ENCODE measurements around the gene ALDOA. TPM values are rescaled to one million over a fixed set of nuclear protein-coding genes. Genes with fewer than 3 reads are reported as not detected.
"Not testable (repeated sequence)": the region's sequence is repeated elsewhere in the genome, so short reads cannot be mapped to it uniquely, and the experiment has no call there.

ALDOA gene
- total RNA-seq, 1 donor from 2014 or later: 611 TPM

GRCh38 chr16:30112197-30113030 lies 46.9 kb downstream of the ALDOA start:
- ChIA-PET POLR2A (interaction anchor here (0.6 to 2.6 kb wide), 7 partner anchors 11 to 785 kb away, joined by 3 to 13 read pairs (median 5); partner anchors contain the start of genes CORO1A, MAPK3 and YPEL3), CTCF (interaction anchor here (0.6 to 1.7 kb wide), 4 partner anchors 9 to 465 kb away, joined by 3 to 9 read pairs (median 4); partner anchors contain the start of genes CORO1A and TBX6)
- DNase-seq: peak; percentile 37
- Mint-ChIP-seq H3K4me1 (peaks cover 5% of the 10 kb centered on the region), H3K4me3 (no peak overlapping the region), H3K27ac (no peak overlapping the region), H3K9me3 (no peaks in the 10 kb centered on the region), H3K27me3 (no peaks in the 10 kb centered on the region), H3K36me3 (ENCODE audit: low read depth) (peaks cover 34% of the 10 kb centered on the region)
- ATAC-seq (ENCODE audit: low read depth): peak; percentile 61
- no peak for TF ChIP-seq CTCF (IDR thresholded peaks at IDR 0.05)
- intact Hi-C loops (cut with micrococcal nuclease): loop anchor here (1.0 kb wide), 1 partner anchor 20 kb away; no protein-coding TSS in a partner anchor

DNA sequence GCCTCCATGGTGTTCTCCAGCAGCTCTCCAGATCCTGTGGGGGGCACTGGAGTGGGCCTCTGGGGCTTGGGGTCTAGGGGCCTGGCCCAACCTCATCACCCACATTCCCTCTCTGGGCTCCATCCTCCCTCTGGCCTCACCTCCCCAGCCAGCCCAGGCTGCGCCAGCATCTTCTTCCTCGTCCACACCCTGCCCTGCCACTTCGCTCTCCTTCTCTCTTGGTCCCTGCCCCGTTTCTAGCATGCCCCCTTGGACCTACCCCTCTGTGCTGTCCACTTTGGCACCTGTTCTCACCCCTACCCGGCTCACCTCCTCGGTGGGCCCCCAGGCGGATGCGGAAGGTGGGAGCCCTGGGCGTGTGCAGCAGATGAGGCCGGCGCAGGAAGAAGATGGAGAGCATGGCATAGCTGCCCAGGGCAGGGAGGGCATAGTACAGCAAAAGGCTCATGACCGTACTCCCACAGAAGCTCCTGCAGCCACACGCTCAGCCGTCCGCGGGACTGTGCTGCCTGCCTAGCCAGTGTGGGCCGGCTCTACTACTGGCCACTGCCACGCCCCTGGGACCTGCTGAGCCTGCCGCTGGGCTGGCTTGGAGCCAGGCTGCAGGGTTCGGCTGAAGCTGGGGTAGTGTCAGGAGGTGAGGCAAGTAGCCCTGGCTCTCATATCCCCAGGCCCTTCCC lies 47.6 kb downstream of the ALDOA start, which contains the start of gene GDPD3:
Gene GDPD3 (minus strand): TSS at position 507 of the 680 bp plus-strand sequence. CDS start 59 bp downstream, at position 448.
- Mint-ChIP-seq H3K36me3 (ENCODE audit: low read depth) (peaks cover 35% of the 10 kb centered on the region), H3K27ac (no peak within 1 kb of the TSS), H3K4me3 (no peak within 1 kb of the TSS), H3K27me3 (no peaks in the 10 kb centered on the region), H3K4me1 (peaks cover 5% of the 10 kb centered on the region), H3K9me3 (no peaks in the 10 kb centered on the region)
- no peak for TF ChIP-seq CTCF (IDR thresholded peaks at IDR 0.05)
- no peak for ATAC-seq (ENCODE audit: low read depth)
- intact Hi-C loops (cut with micrococcal nuclease): no loop called here
- ChIA-PET POLR2A (interaction anchor here (1.5 to 2.6 kb wide), 3 partner anchors 71 to 305 kb away, joined by 3 to 13 read pairs (median 8); partner anchors contain the start of gene CORO1A), CTCF (interaction anchor here (1.7 kb wide), 1 partner anchor 21 kb away, joined by 9 read pairs; the partner anchor contains the start of gene TBX6)
- no peak for DNase-seq

GRCh38 chr16:30113711-30114333 lies 48.3 kb downstream of the ALDOA start:
- CTCF ChIA-PET: no interaction called here

DNA sequence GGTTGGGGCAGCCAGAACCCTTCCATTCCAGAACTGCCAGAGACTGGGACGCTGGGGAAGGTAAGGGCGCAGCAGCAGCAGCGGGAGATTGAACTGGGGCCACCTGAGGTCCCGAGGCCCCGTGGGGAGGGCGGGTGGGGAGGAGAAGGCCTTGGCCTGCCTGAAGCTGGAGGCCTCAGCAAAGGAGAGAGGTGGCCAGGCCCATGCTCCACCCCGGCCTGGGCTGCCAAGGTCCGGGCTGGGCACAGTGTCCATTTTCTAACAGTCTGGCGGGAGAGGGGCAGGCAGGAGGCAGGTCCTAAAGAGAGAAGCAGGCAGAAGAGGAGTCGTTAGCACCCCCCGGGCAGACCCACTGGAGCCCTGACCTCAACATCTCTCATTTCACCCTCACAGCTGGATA lies 48.9 kb downstream of the ALDOA start:
- Mint-ChIP-seq H3K4me1 (peaks cover 7% of the 10 kb centered on the region), H3K9me3 (no peaks in the 10 kb centered on the region), H3K27me3 (no peaks in the 10 kb centered on the region), H3K27ac (no peak overlapping the region), H3K4me3 (no peak overlapping the region), H3K36me3 (ENCODE audit: low read depth) (peaks cover 38% of the 10 kb centered on the region)
- CTCF ChIA-PET: interaction anchor here (1.4 kb wide), 1 partner anchor 22 kb away, joined by 3 read pairs; no protein-coding TSS in a partner anchor
- no peak for DNase-seq
- POLR2A ChIA-PET: interaction anchor here (3.1 kb wide), 1 partner anchor 69 kb away, joined by 9 read pairs; the partner anchor contains the start of gene CORO1A
- no peak for ATAC-seq (ENCODE audit: low read depth)
- TF ChIP-seq CTCF (IDR thresholded peaks at IDR 0.05): no peak
- intact Hi-C loops (cut with micrococcal nuclease): no loop called here

More at GRCh38 chr16:30113711-30114333, 48.3 kb downstream of the ALDOA start:
- intact Hi-C loops (cut with micrococcal nuclease): no loop called here
- DNase-seq: no peak
- Mint-ChIP-seq H3K27me3 (no peaks in the 10 kb centered on the region), H3K4me1 (peaks cover 5% of the 10 kb centered on the region), H3K4me3 (no peak overlapping the region), H3K27ac (no peak overlapping the region), H3K9me3 (no peaks in the 10 kb centered on the region), H3K36me3 (ENCODE audit: low read depth) (peaks cover 36% of the 10 kb centered on the region)
- no peak for TF ChIP-seq CTCF (IDR thresholded peaks at IDR 0.05)
- POLR2A ChIA-PET: interaction anchor here (2.6 kb wide), 1 partner anchor 70 kb away, joined by 13 read pairs; the partner anchor contains the start of gene CORO1A
- no peak for ATAC-seq (ENCODE audit: low read depth)

- H3K4me3 Mint-ChIP-seq; H3K27me3 Mint-ChIP-seq; H3K4me1 Mint-ChIP-seq; H3K9me3 Mint-ChIP-seq; H3K27ac Mint-ChIP-seq; intact Hi-C loops (cut with micrococcal nuclease); DNase-seq; ATAC-seq (ENCODE audit: low read depth): not testable (repeated sequence)
- POLR2A ChIA-PET: interaction anchor here (0.7 to 3.1 kb wide), 2 partner anchors 9 to 69 kb away, joined by 7 to 9 read pairs; partner anchors contain the start of gene CORO1A
- H3K36me3 Mint-ChIP-seq (ENCODE audit: low read depth): peaks cover 40% of the 10 kb centered on the region
- CTCF ChIA-PET: interaction anchor here (1.4 kb wide), 1 partner anchor 23 kb away, joined by 3 read pairs; no protein-coding TSS in a partner anchor
Measured at GRCh38 chr16:30114833-30115232, 49.3 kb downstream of the ALDOA start.

Data from activated B cell treated with CpG ODN at 0.5 μM for 24 hours (primary cell).